ENCODE measurements around the gene GORASP2. TPM values are rescaled to one million over a fixed set of nuclear protein-coding genes. Genes with fewer than 3 reads are reported as not detected.

The GORASP2 gene
- total RNA-seq, 2 donors from 2014 or later, result 58.4 to 69.0 TPM

GRCh38 chr2:171009386-171009785 is 80.3 kb downstream of the GORASP2 start:
- DNase-seq (ENCODE audit: low spot score), result no peak
- H3K36me3 ChIP-seq, result peaks cover 26% of the 10 kb centered on the region

DNA sequence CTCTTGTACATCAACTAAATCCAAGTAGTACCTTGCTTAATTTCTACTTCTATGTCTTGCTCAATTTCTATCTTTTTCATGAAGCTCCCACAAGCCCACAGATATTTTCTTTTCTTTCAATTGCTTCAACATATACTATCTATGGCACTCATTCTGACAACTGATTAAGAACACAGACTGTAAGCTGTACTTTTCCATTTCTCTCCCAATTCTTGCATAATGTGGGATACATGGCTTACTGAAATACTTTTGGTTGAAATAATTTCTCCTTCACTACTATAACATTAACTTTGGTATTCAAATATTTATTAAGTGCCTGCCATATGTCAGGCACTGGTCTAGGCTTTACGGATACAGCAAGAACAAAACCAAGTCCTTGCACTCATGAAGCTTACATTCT is 84.8 kb downstream of the GORASP2 start:
- H3K27ac ChIP-seq, result no peak overlapping the region
- H3K36me3 ChIP-seq, result peaks cover 14% of the 10 kb centered on the region
- no peaks in the 10 kb centered on the region for H3K27me3 ChIP-seq
- H3K9me3 ChIP-seq, result no peaks in the 10 kb centered on the region
- no peaks in the 10 kb centered on the region for H3K4me1 ChIP-seq
- DNase-seq (ENCODE audit: low spot score), result no peak
- TF ChIP-seq, protein P1, sequence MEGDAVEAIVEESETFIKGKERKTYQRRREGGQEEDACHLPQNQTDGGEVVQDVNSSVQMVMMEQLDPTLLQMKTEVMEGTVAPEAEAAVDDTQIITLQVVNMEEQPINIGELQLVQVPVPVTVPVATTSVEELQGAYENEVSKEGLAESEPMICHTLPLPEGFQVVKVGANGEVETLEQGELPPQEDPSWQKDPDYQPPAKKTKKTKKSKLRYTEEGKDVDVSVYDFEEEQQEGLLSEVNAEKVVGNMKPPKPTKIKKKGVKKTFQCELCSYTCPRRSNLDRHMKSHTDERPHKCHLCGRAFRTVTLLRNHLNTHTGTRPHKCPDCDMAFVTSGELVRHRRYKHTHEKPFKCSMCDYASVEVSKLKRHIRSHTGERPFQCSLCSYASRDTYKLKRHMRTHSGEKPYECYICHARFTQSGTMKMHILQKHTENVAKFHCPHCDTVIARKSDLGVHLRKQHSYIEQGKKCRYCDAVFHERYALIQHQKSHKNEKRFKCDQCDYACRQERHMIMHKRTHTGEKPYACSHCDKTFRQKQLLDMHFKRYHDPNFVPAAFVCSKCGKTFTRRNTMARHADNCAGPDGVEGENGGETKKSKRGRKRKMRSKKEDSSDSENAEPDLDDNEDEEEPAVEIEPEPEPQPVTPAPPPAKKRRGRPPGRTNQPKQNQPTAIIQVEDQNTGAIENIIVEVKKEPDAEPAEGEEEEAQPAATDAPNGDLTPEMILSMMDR (IDR thresholded peaks at IDR 0.05), result no peak
- H3K4me3 ChIP-seq, result no peak overlapping the region

More at GRCh38 chr2:171009386-171009785, 80.3 kb downstream of the GORASP2 start:
- TF ChIP-seq, protein P1 (IDR thresholded peaks at IDR 0.05), result no peak
- no peaks in the 10 kb centered on the region for H3K9me3 ChIP-seq
- no peak overlapping the region for H3K27ac ChIP-seq
- H3K27me3 ChIP-seq, result no peaks in the 10 kb centered on the region
- no peaks in the 10 kb centered on the region for H3K4me1 ChIP-seq
- no peak overlapping the region for H3K4me3 ChIP-seq

DNA sequence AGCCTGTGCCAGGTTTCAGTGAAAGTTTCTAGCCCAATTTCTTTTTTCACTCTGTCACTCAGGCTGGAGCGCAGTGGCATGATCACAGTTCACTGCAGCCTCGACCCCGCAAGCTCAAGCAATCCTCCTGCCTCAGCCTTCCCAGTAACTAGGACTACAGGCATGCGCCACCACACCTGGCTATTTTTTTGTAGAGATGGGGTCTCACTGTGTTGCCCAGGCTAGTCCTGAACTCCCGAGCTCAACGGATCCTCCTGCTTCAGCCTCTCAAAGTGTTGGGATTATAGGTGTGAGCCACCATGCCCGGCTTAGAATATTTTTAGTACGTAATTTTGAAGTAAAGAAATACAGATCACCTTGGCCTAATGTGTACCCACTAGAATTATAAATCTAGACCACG is 87.1 kb downstream of the GORASP2 start:
- no peak overlapping the region for H3K4me3 ChIP-seq
- H3K27me3 ChIP-seq, result no peaks in the 10 kb centered on the region
- H3K9me3 ChIP-seq, result no peaks in the 10 kb centered on the region
- H3K4me1 ChIP-seq, result no peaks in the 10 kb centered on the region
- H3K27ac ChIP-seq, result no peak overlapping the region
- TF ChIP-seq, protein P1 (IDR thresholded peaks at IDR 0.05), result no peak
- H3K36me3 ChIP-seq, result peaks cover 14% of the 10 kb centered on the region
- DNase-seq (ENCODE audit: low spot score), result no peak

Other genes starting within 250 kb of the GORASP2 start
- under 1 TPM in 1 of 2 donors, not detected in 1; 0.33 TPM for gene SP5, start 213.9 kb upstream of the GORASP2 start, total RNA-seq
- gene ERICH2, start 158.9 kb upstream of the GORASP2 start, total RNA-seq, result not detected
- not detected for gene GAD1, start 112.4 kb upstream of the GORASP2 start, total RNA-seq
- 10 to 100 TPM; 21.0 to 21.7 TPM for gene TLK1, start 231.6 kb downstream of the GORASP2 start, total RNA-seq